Transverse colon (tissue), 4 donors: ENCODE measurements around the gene DHRS12. TPM values are rescaled to one million over a fixed set of nuclear protein-coding genes. Genes with fewer than 3 reads are reported as not detected.

ENCODE experiments used
- DNase-seq: peaks from one replicate; pipeline ENCODE4 v3.0.0-alpha.2; 2019
- H3K27ac ChIP-seq, 4 donors: fragments of 200-600 bp; sonication (generic); 2 replicates each; pipeline ENCODE4 v1.5.1; 2016 to 2018; ENCODE audit warnings: inconsistent platforms in 4 of 4
- H3K27me3 ChIP-seq: fragments of 200-600 bp; sonication (generic); 2 replicates; pipeline ENCODE4 v1.5.1; 2017; ENCODE audit warnings: inconsistent platforms
- H3K36me3 ChIP-seq, 4 donors: fragments of 200-600 bp; sonication (generic); 2 replicates each; pipeline ENCODE4 v1.5.1; 2017 to 2019; ENCODE audit warnings: inconsistent platforms in 4 of 4
- H3K4me1 ChIP-seq, 4 donors: fragments of 200-600 bp; sonication (generic); 2 replicates each; pipeline ENCODE4 v1.5.1; 2017 to 2020; ENCODE audit warnings: inconsistent platforms in 4 of 4
- H3K4me3 ChIP-seq, 4 donors: fragments of 200-600 bp; sonication (generic); 1 replicate in 1 of 4; 2 replicates in 3 of 4; pipeline versions ENCODE4 v1.5.1 to v1.6.1; 2017 to 2019; ENCODE audit warnings: inconsistent platforms in 4 of 4
- H3K9me3 ChIP-seq, 2 donors: fragments of 200-600 bp; sonication (generic); 2 replicates each; pipeline ENCODE4 v1.5.1; 2017 to 2019; ENCODE audit warnings: inconsistent platforms in 2 of 2
- CTCF ChIP-seq, 5 experiments: fragments of 200-600 bp in 3 of 5; fragments of 450-650 bp in 2 of 5; sonication (generic) in 3 of 5; IDR thresholded peaks; 1 replicate in 2 of 5; 2 replicates in 3 of 5; pipeline ENCODE4 v1.5.1; 2016 to 2017; ENCODE audit warnings: antibody characterized with exemption in 5 of 5, inconsistent platforms in 3 of 5, mild to moderate bottlenecking in 2 of 5, moderate library complexity in 1 of 5
- EP300 ChIP-seq: sonication (generic); formaldehyde crosslinking; IDR thresholded peaks from one replicate; pipeline ENCODE4 v1.6.1; 2017; ENCODE audit warnings: antibody characterized with exemption, low read depth
- POLR2A ChIP-seq: fragments of 450-650 bp; IDR thresholded peaks from one replicate; pipeline ENCODE4 v1.6.1; 2016; ENCODE audit warnings: antibody characterized with exemption, mild to moderate bottlenecking, moderate library complexity
- POLR2AphosphoS5 ChIP-seq, 3 donors: sonication (generic); formaldehyde crosslinking; IDR thresholded peaks; one replicate each; pipeline ENCODE4 v1.6.1; 2016; ENCODE audit warnings: antibody characterized with exemption in 3 of 3
- WGBS, 2 donors: methylation state at CpG; one replicate each; pipeline ENCODE4 v1.1.5; 2018; ENCODE audit warnings: low coverage in 1 of 2; 5-methylcytosine and 5-hydroxymethylcytosine counted together
- in situ Hi-C, 4 donors: fragments of 200-750 bp; cut with MboI; loops; one replicate each; pipeline versions ENCODE4 v1.15.0 to v1.15.1; 2017; ENCODE audit warnings: low sequenced_read_pairs in 3 of 4, low pct_ligation_motif_present in 1 of 4, low pct_unique_long_range_greater_than_20kb in 1 of 4
- intact Hi-C: fragments of 100-400 bp; cut with DNase I; formaldehyde crosslinking; loops from one replicate; pipeline ENCODE4 v1.15.1; 2023; ENCODE audit warnings: low total_unique reads
- total RNA-seq, 4 donors: library from RNA; depleted of rRNA; stranded (reverse); fragments of >200 nt; gene quantifications; one replicate each; pipeline ENCODE4 v1.1.0, GENCODE V29; 2016

DHRS12 gene
- total RNA-seq, 4 donors from 2014 or later, result 5.2 to 17.8 (median 13.5) TPM

- Histone ChIP-seq H3K36me3 (no peaks in the 10 kb centered on the region), H3K9me3 (no peaks in the 10 kb centered on the region), H3K4me1 (peaks cover 0 to 5% (median 0%) of the 10 kb centered on the region in 4 donors), H3K27ac (no peak overlapping the region), H3K27me3 (no peaks in the 10 kb centered on the region), H3K4me3 (no peak overlapping the region)
- intact Hi-C loops (no loop called here), in situ Hi-C loops (no loop called here)
- no peak for DNase-seq
- TF ChIP-seq CTCF (IDR thresholded peaks at IDR 0.05), result no peak
- WGBS, 2 donors, result 91 to 92% methylated on average over 2 to 9 of the region's 9 CpGs
Measured at GRCh38 chr13:51772105-51772455, 31.9 kb downstream of the DHRS12 start.

GRCh38 chr13:51771418-51772104 lies 32.4 kb downstream of the DHRS12 start:
- TF ChIP-seq POLR2AphosphoS5 (IDR thresholded peaks at IDR 0.05) (no peak), CTCF (IDR thresholded peaks at IDR 0.05) (no peak), POLR2A (no peak), EP300 (no peak)
- Histone ChIP-seq H3K9me3 (no peaks in the 10 kb centered on the region), H3K27ac (no peak overlapping the region), H3K4me1 (peaks cover 0 to 5% (median 0%) of the 10 kb centered on the region in 4 donors), H3K4me3 (no peak overlapping the region), H3K27me3 (no peaks in the 10 kb centered on the region), H3K36me3 (no peaks in the 10 kb centered on the region)
- intact Hi-C loops (no loop called here), in situ Hi-C loops (no loop called here)
- no peak for DNase-seq
- WGBS, 2 donors, result 90 to 95% methylated on average over 2 to 17 of the region's 17 CpGs

DNA sequence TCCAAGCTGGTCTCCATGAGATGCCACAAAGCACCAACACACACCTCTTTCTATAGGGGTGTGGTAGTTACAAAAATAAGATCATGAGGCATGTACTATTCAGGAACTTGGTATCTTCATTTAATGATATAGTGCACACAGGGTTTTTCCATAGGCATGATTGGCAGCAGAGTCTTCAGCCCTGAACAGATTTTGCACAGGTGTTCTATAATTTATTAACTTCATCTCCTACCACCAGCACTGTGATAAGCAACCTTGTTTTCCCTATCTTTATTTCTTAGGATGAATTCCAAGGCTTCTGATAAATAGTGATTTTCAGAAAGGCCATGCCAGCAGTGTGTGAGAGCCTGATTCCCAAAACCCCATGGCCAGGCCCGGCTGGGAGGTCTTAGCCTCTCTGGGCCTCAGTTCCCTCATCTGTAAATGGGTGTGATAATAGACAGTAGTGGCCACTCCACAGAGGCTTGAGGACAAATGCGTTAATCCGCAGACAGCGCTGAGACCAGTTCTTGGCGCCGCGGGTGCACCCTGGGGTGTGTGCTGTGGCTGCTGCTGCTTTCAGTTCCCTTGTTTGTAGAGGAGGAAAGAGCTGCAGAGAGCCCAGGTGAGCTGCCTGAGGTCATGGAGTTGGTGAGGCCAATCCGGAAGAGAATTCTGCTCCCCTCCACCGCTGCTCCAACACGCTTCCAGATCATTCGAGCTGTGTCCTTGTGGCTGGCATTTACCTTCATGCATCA lies 33.1 kb downstream of the DHRS12 start:
- no peak for DNase-seq
- intact Hi-C loops (no loop called here), in situ Hi-C loops (no loop called here)
- H3K9me3 ChIP-seq, result no peaks in the 10 kb centered on the region
- no peaks in the 10 kb centered on the region for H3K36me3 ChIP-seq
- no peaks in the 10 kb centered on the region for H3K27me3 ChIP-seq
- no peak overlapping the region for H3K4me3 ChIP-seq
- peaks cover 0 to 5% (median 0%) of the 10 kb centered on the region in 4 donors for H3K4me1 ChIP-seq
- no peak for TF ChIP-seq POLR2A
- no peak for TF ChIP-seq POLR2AphosphoS5 (IDR thresholded peaks at IDR 0.05)
- TF ChIP-seq EP300, result no peak
- TF ChIP-seq CTCF (IDR thresholded peaks at IDR 0.05), result no peak
- 86% methylated on average over 11 of the region's 11 CpGs; no CpG with 5 or more reads in 1 of the 2 donors for WGBS, 2 donors
- no peak overlapping the region for H3K27ac ChIP-seq

DNA sequence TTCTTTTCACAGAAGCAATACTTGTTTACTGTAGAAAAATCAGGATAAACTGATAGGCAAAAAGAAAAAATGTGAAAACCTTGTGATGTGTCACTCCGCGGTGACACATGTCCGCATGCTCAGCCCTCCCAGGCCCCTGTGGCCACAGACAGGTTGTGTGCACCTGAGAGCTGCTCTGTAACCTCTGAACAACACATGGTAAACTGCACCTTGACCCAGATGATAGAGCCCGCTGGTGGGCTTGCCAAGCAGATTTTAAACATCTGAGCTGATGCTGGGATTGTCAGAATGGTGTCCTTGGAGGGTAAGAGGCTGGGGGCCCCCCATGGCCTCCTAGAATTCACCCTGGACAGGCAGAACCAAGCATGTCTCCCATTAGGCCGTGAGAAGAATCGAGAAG lies 33.8 kb downstream of the DHRS12 start:
- Histone ChIP-seq H3K36me3 (no peaks in the 10 kb centered on the region), H3K27me3 (no peaks in the 10 kb centered on the region), H3K4me3 (no peak overlapping the region), H3K4me1 (peaks cover 0 to 6% (median 0%) of the 10 kb centered on the region in 4 donors), H3K9me3 (no peaks in the 10 kb centered on the region), H3K27ac (peak overlapping the region in 2 of 4 donors; percentile 53 to 56)
- DNase-seq, result no peak
- intact Hi-C loops (no loop called here), in situ Hi-C loops (no loop called here)
- WGBS, 2 donors, result 70 to 94% methylated on average over 2 to 6 of the region's 6 CpGs
- TF ChIP-seq EP300 (no peak), CTCF (IDR thresholded peaks at IDR 0.05) (no peak), POLR2A (no peak), POLR2AphosphoS5 (IDR thresholded peaks at IDR 0.05) (no peak)
